HG03565 (cell line): ENCODE data around the gene CDK2.
"Not testable (repeated sequence)": the region's sequence is repeated elsewhere in the genome, so short reads cannot be mapped to it uniquely, and the experiment has no call there.

Source experiments
- ATAC-seq: cut with Tn5 transposase; IDR thresholded peaks from one replicate; pipeline ENCODE4 v1.9.1; 2021; ENCODE audit warnings: mild to moderate bottlenecking, moderate library complexity; ENCODE audit not compliant: unreplicated experiment

Gene CDK2

GRCh38 chr12:55978393-55978792 lies 11.8 kb downstream of the CDK2 start:
- no peak for ATAC-seq

- no peak for ATAC-seq
Observed at GRCh38 chr12:55979069-55979468, 12.4 kb downstream of the CDK2 start.

- not testable (repeated sequence) for ATAC-seq
Observed at GRCh38 chr12:55981882-55982281, 15.3 kb downstream of the CDK2 start.

DNA sequence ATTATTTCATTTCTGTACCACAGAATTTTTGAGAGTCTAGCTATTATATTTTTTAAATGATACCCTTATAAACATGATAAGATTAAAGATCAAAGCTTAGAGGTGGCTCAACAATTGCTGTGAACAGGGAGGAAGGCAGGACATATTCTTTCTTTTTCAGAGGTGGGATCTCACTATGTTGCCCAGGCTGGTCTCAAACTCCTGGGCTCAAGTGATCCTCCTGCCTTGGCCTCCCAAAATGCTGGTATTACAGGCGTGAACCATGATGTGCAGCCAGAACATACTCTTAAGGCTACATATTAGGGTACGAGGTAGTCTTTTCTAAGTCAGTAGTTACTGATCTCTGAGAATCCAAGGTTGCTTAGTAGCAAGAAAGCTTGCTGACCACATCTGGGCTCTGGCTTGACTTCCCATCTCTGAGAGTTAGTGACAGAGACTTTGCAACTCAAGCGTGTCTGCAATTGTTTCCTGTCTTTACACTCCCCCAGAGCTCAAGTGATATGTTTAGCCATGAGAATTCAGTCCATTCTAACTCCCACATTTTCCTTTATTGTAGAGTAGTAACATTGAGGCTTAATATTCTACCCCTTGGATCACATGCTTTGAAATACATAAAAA lies 15.8 kb downstream of the CDK2 start:
- peak; percentile 85 for ATAC-seq

DNA sequence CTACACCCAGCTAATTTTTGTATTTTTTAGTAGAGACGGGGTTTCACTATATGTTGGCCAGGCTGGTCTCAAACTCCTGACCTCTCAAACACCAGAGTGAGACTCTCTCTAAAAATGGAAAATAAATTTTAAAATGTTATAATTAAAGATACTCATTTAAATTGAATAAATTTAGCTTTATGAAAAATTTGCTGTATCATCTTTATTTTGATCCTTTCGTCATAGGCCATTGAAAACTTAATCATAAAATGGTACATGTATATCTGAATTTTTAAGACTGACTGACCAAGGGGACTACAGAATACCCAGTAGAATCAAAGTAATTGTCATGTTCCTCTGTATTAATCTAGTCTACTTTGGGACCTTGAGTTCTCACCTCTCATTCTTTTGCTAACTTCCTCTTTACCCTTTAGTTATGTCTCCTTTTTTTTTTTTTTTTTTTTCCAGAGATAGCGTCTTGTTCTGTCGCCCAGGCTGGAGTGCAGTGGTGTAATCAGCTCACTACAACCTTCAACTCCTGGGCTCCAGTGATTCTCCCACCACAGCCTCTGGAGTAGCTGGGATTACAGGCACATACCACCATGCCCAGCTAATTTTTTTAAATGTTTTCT lies 16.7 kb downstream of the CDK2 start:
- ATAC-seq: no peak

GRCh38 chr12:55984861-55985260 lies 18.2 kb downstream of the CDK2 start:
- no peak for ATAC-seq

GRCh38 chr12:55985341-55985740 lies 18.7 kb downstream of the CDK2 start:
- ATAC-seq: no peak

- not testable (repeated sequence) for ATAC-seq
Observed at GRCh38 chr12:55985976-55986375, 19.3 kb downstream of the CDK2 start.

GRCh38 chr12:55991110-55991509 lies 24.5 kb downstream of the CDK2 start:
- ATAC-seq: no peak

GRCh38 chr12:55993230-55993853 lies 26.7 kb downstream of the CDK2 start:
- no peak for ATAC-seq

DNA sequence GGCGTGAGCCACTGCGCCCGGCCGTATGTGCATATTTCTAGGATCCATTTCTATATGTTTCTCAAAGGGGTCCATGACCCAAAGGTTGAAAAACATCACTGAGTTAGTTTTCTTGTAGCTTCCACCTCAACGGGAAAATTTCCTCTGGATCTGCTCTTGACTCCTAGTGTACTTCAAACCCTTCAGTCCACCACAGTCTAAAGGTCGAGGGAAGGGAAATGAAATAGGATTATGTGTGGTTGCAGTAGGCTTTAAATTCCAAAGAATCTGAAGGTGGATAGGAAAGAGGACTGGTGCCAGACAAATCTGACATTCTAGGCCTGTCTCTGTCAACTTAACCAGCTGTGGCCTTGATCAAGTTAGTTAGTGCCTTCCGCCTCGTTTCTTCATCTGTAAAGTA lies 28.7 kb downstream of the CDK2 start:
- no peak for ATAC-seq

DNA sequence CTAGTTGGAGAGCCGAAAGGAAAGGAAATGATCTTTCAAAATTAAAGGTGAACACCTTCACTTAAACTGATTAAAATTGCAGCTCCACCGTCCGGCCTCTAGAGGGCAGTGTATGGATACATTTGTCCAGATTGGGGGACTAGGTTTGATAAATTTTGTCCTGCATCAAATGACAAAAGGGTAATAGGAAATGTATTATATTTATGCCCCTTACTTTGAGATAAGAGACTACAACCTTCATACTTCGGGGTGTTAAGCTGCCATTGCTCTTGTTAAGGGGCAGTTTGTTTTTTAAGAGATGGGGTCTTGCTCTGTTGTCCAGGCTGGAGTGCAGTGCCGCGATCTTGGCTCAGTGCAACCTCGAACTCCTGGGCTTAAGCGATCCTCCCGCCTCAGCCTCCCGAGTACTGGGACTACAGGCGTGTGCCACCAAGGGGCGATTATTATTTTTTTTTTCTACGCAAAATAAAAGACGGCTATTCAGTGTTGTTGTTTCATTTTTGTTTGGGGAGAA lies 29.6 kb downstream of the CDK2 start:
- ATAC-seq: no peak

DNA sequence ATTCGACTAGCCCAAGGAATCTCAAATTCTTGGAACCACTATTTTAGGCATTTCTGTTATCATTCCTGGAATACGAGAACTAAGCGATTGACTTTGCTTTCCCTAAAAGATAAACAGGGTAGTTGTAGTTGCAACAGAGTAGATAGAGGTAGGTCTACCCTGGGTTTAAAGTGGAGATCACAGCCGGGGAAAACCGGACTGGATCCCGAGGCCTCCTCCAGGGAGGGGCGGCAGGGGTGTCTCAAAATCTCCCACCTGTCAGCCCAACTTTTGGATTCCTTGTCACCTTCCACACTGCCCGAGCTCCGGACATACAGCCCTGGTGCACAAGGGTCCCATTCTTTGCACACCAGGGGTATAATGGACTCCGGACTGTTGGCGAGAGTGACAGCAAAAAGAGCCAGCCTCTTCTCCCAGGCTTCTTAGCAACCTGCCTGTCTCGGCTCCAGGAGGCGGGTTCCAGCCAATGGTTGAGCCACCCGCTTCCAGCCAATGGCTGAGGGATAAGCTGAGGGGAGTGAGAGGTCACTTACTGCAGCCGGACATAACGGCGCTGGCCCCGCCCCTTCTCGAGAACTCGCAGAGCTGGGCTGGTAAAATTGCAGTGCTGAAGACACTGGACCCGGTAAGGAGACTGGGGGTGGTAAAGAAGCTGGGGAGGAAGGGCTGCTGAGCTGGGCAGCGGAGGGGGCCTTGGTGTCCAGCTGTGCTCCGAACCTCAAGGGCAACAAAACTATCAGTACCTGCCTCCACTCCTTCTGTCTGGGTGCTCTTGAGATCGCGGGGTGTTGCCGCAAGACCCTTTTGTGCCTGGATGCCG lies 30.3 kb downstream of the CDK2 start, which contains the start of gene SUOX:
Gene SUOX, plus strand, starts transcription at position 562 of the 820 bp plus-strand sequence. CDS start 4,946 bp downstream, outside the sequence.
- peak; percentile 97 for ATAC-seq

DNA sequence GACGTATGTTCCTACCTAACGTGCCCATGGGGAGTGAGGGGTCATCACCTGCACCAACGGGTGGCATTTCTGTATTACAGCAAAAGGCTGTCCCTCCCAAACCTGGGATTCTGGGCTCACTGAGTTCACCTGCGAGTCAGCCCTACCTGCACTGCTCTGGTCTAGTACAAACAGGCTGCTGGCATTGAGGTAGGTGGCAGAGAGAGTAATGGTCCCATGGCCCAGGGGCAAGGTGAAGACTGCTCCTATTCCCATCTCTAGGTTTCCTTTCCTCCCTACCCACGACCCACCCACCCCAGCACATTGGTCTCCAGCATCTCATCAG lies 30.9 kb downstream of the CDK2 start:
- no peak for ATAC-seq

- not testable (repeated sequence) for ATAC-seq
Observed at GRCh38 chr12:55999522-55999921, 32.9 kb downstream of the CDK2 start.

DNA sequence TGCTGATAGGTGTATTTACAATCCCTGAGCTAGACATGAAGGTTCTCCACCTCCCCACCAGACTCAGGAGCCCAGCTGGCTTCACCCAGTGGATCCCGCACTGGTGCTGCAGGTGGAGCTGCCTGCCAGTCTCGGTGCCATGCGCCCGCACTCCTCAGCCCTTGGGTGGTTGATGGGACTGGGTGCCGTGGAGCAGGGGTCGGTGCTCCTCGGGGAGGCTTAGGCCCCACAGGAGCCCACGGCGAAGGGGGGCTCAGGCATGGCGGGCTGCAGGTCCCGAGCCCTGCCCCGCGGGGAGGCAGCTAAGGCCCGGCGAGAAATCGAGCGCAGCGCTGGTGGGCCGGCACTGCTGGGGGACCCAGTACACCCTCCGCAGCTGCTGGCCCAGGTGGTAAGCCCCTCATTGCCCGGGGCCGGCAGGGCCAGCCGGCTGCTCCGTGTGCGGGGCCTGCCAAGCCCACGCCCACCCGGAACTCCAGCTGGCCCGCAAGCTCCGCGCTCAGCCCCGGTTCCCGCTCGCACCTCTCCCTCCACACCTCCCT lies 33.4 kb downstream of the CDK2 start:
- ATAC-seq: not testable (repeated sequence)

- ATAC-seq: no peak
Observed at GRCh38 chr12:56001487-56002100, 35.0 kb downstream of the CDK2 start.

- ATAC-seq: not testable (repeated sequence)
Observed at GRCh38 chr12:56003376-56003775, 36.7 kb downstream of the CDK2 start.

DNA sequence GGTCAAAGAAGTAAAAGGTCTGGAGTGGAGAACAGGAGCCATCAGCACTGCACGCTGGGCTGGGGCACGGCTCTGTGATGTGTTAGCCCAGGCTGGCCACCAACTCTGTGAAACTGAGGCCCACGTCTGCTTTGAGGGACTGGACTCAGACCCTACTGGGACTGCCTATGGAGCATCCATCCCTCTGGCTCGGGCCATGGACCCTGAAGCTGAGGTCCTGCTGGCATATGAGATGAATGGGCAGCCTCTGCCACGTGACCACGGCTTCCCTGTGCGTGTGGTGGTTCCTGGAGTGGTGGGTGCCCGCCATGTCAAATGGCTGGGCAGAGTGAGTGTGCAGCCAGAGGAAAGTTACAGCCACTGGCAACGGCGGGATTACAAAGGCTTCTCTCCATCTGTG lies 37.6 kb downstream of the CDK2 start:
- ATAC-seq: no peak
